ENCODE data around the gene AFF2. TPM values are rescaled to one million over a fixed set of nuclear protein-coding genes. Genes with fewer than 3 reads are reported as not detected.

The AFF2 gene
- polyA plus RNA-seq, 1 of the 3 experiments (the other 2 are of a cell fraction): not detected

GRCh38 chrX:148459343-148459742 lies 41.1 kb upstream of the AFF2 start (continued):
- TF ChIP-seq EZH2phosphoT487 (IDR thresholded peaks at IDR 0.05; ENCODE audit: borderline replicate concordance, low read depth): no peak
- TF ChIP-seq MAX (IDR thresholded peaks at IDR 0.05; ENCODE audit: low read depth): no peak
- no peak for TF ChIP-seq NFIC (IDR thresholded peaks at IDR 0.05; ENCODE audit: borderline replicate concordance)
- TF ChIP-seq RXRA (IDR thresholded peaks at IDR 0.05; ENCODE audit: borderline replicate concordance, low read depth): no peak
- TF ChIP-seq EP300 (IDR thresholded peaks at IDR 0.05; ENCODE audit: borderline replicate concordance in 1 of 2, low read depth in 1 of 2, low read length in 1 of 2): no peak
- TF ChIP-seq, protein P1, sequence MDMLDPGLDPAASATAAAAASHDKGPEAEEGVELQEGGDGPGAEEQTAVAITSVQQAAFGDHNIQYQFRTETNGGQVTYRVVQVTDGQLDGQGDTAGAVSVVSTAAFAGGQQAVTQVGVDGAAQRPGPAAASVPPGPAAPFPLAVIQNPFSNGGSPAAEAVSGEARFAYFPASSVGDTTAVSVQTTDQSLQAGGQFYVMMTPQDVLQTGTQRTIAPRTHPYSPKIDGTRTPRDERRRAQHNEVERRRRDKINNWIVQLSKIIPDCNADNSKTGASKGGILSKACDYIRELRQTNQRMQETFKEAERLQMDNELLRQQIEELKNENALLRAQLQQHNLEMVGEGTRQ (IDR thresholded peaks at IDR 0.05; ENCODE audit: borderline replicate concordance, low read depth, low read length): no peak
- TF ChIP-seq CTCF (IDR thresholded peaks at IDR 0.05): no peak
- TF ChIP-seq RCOR1 (IDR thresholded peaks at IDR 0.05; ENCODE audit: low read length): no peak
- TF ChIP-seq FOXM1 (IDR thresholded peaks at IDR 0.05; ENCODE audit: low read depth): no peak

DNA sequence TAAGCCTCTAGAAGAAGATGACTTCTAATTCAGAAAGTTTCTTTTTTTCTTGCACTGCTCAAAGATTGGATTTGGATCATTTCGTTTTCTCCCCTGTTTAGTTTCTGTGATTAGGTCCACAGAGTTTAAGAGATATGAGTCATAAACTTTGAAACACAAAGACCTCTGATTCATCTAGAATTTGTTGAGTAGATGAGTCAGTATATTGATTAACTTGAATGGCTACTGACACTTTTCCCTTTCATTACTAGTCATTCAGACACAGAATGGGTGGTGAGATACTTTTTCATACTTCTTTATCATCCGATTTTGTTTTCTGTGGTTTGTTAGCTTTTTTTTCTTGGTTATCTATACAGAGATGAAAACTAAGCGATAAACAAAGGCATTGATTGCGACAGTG lies 34.1 kb upstream of the AFF2 start:
- POLR2A ChIA-PET: no interaction called here
- Histone ChIP-seq H4K20me1 (ENCODE audit: insufficient read depth) (no peaks in the 10 kb centered on the region), H3K27ac (ENCODE audit: low read depth in 2 of 2, low read length in 1 of 2) (no peak overlapping the region), H3K9me2 (no peaks in the 10 kb centered on the region), H3K9ac (no peak overlapping the region), H3K9me3 (no peaks in the 10 kb centered on the region), H3K4me1 (ENCODE audit: control insufficient read depth in 1 of 2, insufficient read depth in 2 of 2, low read depth in 1 of 2, low read length in 1 of 2) (no peaks in the 10 kb centered on the region), H3K79me2 (ENCODE audit: insufficient read depth) (no peaks in the 10 kb centered on the region), H3K27me3 (ENCODE audit: insufficient read depth) (no peaks in the 10 kb centered on the region), H3K36me3 (replicated peaks in 1 of 2; ENCODE audit: control insufficient read depth in 1 of 2, insufficient read depth in 2 of 2, low read length in 1 of 2) (no peaks in the 10 kb centered on the region), H3K4me3 (ENCODE audit: low read depth in 2 of 2, low read length in 1 of 2) (no peak overlapping the region), H2AFZ (ENCODE audit: low read depth) (no peak overlapping the region), H3K4me2 (no peak overlapping the region), H3F3A (replicated peaks; ENCODE audit: insufficient read depth) (no peaks in the 10 kb centered on the region)
- TF ChIP-seq FOSL2 (IDR thresholded peaks at IDR 0.05; ENCODE audit: borderline replicate concordance, low read depth) (no peak), ELF1 (IDR thresholded peaks at IDR 0.05) (no peak), NRF1 (IDR thresholded peaks at IDR 0.05; ENCODE audit: low read depth, low read length) (no peak), FOXJ3 (CRISPR knock-in tag; IDR thresholded peaks at IDR 0.05) (no peak), RCOR1 (IDR thresholded peaks at IDR 0.05; ENCODE audit: low read length) (no peak), POLR2AphosphoS5 (IDR thresholded peaks at IDR 0.05; ENCODE audit: low read depth, low read length) (no peak), USF1 (IDR thresholded peaks at IDR 0.05; ENCODE audit: borderline replicate concordance, low read depth) (no peak), EZH2phosphoT487 (IDR thresholded peaks at IDR 0.05; ENCODE audit: borderline replicate concordance, low read depth) (no peak), EP300 (IDR thresholded peaks at IDR 0.05; ENCODE audit: borderline replicate concordance in 1 of 2, low read depth in 1 of 2, low read length in 1 of 2) (no peak), GATA2 (CRISPR knock-in tag; IDR thresholded peaks at IDR 0.05) (no peak), TCF12 (IDR thresholded peaks at IDR 0.05) (no peak), JUND (IDR thresholded peaks at IDR 0.05) (no peak), IRF3 (IDR thresholded peaks at IDR 0.05; ENCODE audit: low read depth, low read length) (no peak), YY1 (IDR thresholded peaks at IDR 0.05; ENCODE audit: low read depth) (no peak), MEF2A (IDR thresholded peaks at IDR 0.05; ENCODE audit: borderline replicate concordance, low read depth) (no peak)
- TF ChIP-seq, protein P1 (IDR thresholded peaks at IDR 0.05; ENCODE audit: borderline replicate concordance, low read depth, low read length): no peak
- CTCF ChIA-PET: no interaction called here
- no peak for DNase-seq
- 4% methylated on average over 4 of the region's 4 CpGs for WGBS (ENCODE audit: low lambda C conversion rate)

Measured in SK-N-SH (cell line).